Ishikawa (cell line): ENCODE measurements around the gene PDZD2.

Experiments used
- CREB1 ChIP-seq: IDR thresholded peaks from 2 replicates; pipeline ENCODE4 v1.6.1; 2012; ENCODE audit warnings: low read depth
- EP300 ChIP-seq: IDR thresholded peaks from 2 replicates; pipeline ENCODE4 v1.6.1; 2012; ENCODE audit warnings: borderline replicate concordance
- REST ChIP-seq: IDR thresholded peaks from 2 replicates; pipeline ENCODE4 v1.6.1; 2012; ENCODE audit warnings: low read depth, mild to moderate bottlenecking
- TAF1 ChIP-seq: IDR thresholded peaks from 2 replicates; pipeline ENCODE4 v1.6.1; 2012; ENCODE audit warnings: low read depth, mild to moderate bottlenecking
- TEAD4 ChIP-seq: IDR thresholded peaks from 2 replicates; pipeline ENCODE4 v1.6.1; 2012

GRCh38 chr5:31833710-31834109 is 194.8 kb downstream of the PDZD2 start:
- TF ChIP-seq CREB1 (no peak), REST (no peak), TAF1 (no peak), TEAD4 (no peak), EP300 (no peak)
